IPS-20b (cell line): ENCODE data around the gene PDXK.

Experiments
- H3K27ac ChIP-seq: one replicate; pipeline ENCODE4 v1.5.1; 2013; ENCODE audit warnings: low read length
- H3K27me3 ChIP-seq: 2 replicates; pipeline ENCODE4 v1.6.1; 2013; ENCODE audit warnings: mild to moderate bottlenecking, low read length, inconsistent platforms; ENCODE audit not compliant: insufficient read depth
- H3K36me3 ChIP-seq: 2 replicates; pipeline ENCODE4 v1.6.1; 2013; ENCODE audit warnings: low read depth, mild to moderate bottlenecking, inconsistent platforms, low read length, moderate library complexity; ENCODE audit not compliant: insufficient read depth
- H3K4me1 ChIP-seq: 2 replicates; pipeline ENCODE4 v1.6.1; 2013; ENCODE audit warnings: mild to moderate bottlenecking, control low read depth, inconsistent platforms, low read length, moderate library complexity; ENCODE audit not compliant: insufficient read depth
- H3K4me3 ChIP-seq: 2 replicates; pipeline ENCODE4 v1.5.1; 2013; ENCODE audit warnings: mild to moderate bottlenecking, low read length, inconsistent platforms
- H3K9ac ChIP-seq: 2 replicates; pipeline ENCODE4 v1.6.1; 2013; ENCODE audit warnings: low read depth, mild to moderate bottlenecking, inconsistent platforms, low read length, moderate library complexity
- H3K9me3 ChIP-seq: 2 replicates; pipeline ENCODE4 v1.6.1; 2013; ENCODE audit warnings: mild to moderate bottlenecking, low read depth, low read length, inconsistent platforms; ENCODE audit not compliant: insufficient read depth

The PDXK gene

DNA sequence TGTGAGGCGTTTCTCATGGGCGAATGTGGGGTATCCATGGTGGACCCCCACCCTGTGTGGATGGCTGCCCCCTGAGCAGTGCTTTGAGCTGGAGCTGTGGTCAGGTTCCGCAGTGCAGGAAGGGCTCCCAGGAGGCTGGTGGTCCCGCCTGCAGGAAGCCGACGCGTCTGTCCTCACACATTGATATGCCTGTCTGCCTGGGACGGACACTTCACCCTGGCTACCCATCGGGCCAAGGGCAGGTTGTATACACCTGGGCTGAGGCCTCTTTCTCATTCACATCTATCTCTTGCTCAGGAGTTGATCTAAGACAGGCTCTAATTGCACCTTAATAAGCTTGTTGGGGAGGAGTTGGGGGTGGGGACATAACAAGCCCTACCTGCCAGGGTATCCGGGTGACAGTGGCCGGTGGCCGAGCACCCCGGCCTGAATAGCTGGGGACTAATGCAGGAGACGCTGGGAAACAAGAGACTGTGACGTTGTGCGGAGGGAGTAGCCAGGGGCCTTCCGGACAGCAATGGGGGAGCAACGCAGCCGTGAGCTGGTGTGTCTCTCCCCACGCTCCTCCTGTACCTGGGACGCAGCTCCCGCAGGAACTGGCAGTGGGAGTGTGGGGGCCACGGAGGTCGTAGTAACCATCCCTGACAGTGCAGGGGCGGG lies 21.7 kb downstream of the PDXK start:
- H3K4me1 ChIP-seq, result no peaks in the 10 kb centered on the region
- H3K36me3 ChIP-seq, result peaks cover 17% of the 10 kb centered on the region
- H3K27ac ChIP-seq, result no peak overlapping the region
- no peak overlapping the region for H3K4me3 ChIP-seq
- H3K27me3 ChIP-seq, result no peaks in the 10 kb centered on the region
- no peak overlapping the region for H3K9ac ChIP-seq
- no peaks in the 10 kb centered on the region for H3K9me3 ChIP-seq

DNA sequence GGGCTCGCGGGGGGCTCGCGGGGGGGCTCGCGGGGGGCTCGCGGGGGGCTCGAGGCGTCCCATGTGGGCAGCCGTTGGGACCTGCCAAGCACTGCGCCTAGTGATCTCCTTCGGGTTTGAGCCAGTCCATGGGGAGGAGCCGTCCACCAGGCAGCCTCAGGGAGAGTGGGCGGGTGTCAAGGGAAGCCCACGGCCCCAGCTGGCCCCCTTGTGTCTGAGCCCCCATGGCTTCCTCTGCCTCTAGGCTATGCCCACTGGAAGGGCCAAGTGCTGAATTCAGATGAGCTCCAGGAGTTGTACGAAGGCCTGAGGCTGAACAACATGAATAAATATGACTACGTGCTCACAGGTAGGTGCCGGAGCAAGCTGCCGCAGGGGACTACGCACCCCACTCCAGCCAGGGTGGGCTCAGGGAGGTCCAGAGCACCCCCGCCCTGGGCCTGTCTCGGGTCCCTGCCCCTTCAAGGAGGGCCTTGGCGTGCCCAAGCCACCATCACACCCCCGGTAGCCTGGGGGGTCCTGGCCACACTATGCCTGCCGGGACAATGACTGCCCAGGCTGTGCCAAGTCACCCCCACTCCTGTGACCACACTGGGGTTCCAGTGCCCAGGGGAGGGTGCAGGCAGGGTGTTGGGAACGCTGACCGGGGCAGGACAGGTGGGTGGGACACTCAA lies 22.6 kb downstream of the PDXK start:
- H3K27ac ChIP-seq, result no peak overlapping the region
- H3K36me3 ChIP-seq, result peaks cover 27% of the 10 kb centered on the region
- no peaks in the 10 kb centered on the region for H3K4me1 ChIP-seq
- H3K9ac ChIP-seq, result no peak overlapping the region
- no peak overlapping the region for H3K4me3 ChIP-seq
- no peaks in the 10 kb centered on the region for H3K27me3 ChIP-seq
- H3K9me3 ChIP-seq, result no peaks in the 10 kb centered on the region

DNA sequence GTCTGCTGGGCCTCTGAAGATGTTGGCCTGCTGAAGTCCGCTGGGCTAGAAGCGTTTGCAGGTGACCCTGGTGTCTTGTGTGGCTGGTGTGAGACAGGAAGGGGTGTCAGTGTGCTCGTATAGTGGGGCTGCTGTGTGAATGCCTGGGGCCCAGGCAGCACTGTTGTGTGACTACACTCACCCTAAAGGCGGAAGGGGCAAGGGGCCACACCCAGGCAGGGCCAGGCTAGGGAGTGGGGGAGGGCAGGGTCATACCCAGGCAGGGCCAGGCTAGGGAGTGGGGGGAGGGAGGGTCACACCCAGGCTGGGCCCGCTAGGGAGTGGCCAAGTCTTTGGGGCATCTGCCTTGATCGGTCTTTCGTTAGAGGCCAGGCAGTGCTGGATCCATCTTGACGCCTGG lies 25.0 kb downstream of the PDXK start:
- Histone ChIP-seq H3K27me3 (no peaks in the 10 kb centered on the region), H3K27ac (no peak overlapping the region), H3K4me3 (no peak overlapping the region), H3K9ac (no peak overlapping the region), H3K4me1 (no peaks in the 10 kb centered on the region), H3K9me3 (no peaks in the 10 kb centered on the region), H3K36me3 (peaks cover 33% of the 10 kb centered on the region)

DNA sequence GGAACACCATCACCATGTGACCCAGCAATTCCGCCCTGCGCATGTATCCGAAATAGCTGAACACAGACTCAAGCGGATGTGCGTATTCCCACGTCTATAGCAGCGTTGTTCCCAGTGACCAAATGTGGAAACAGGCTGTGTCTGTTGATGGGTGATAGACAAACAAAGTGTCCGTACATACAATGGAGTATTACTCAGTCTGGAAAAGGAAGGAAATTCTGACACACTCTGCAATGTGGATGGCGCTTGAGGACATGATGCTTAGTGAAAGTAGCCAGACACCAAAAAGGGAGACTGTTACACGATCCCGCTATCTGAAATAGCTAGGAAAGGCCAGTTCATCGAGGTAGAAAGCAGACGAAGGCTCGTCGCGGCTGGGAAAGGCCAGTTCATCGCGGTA lies 25.8 kb downstream of the PDXK start:
- no peak overlapping the region for H3K27ac ChIP-seq
- no peaks in the 10 kb centered on the region for H3K4me1 ChIP-seq
- H3K27me3 ChIP-seq, result no peaks in the 10 kb centered on the region
- H3K9ac ChIP-seq, result no peak overlapping the region
- H3K9me3 ChIP-seq, result no peaks in the 10 kb centered on the region
- no peak overlapping the region for H3K4me3 ChIP-seq
- H3K36me3 ChIP-seq, result peaks cover 33% of the 10 kb centered on the region

DNA sequence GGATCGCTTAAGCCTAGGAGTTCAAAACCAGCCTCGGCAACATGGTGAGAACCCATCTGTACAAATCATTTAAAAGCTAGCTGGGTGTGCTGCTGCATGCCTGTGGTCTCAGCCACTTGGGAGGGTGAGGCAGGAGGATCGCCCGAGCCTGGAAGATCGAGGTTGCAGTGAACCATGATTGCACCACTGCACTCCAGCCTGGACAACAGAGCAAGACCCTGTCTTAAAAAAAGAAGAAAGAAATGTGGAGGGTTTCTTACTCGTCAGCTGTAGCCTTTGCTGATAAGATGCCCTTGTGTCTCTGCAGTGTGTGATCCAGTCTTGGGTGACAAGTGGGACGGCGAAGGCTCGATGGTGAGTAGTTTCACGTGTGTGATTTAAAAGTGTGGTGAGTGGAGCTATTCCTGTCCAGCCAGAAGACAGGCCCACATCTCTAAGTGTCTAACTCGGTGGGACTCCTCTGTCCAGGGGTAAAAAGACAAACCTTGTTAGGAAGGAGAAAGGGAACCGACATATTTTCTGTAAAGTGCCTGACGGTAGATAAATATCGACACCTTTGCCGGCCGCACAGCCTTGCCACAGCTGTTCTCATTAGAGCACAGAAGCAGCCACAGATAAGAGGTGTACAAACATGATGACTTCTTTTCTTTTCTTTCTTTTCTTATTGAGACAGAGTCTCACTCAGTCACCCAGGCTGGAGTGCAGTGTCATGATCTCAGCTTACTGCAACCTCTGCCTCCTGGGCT lies 27.0 kb downstream of the PDXK start:
- Histone ChIP-seq H3K4me1 (no peaks in the 10 kb centered on the region), H3K9me3 (no peaks in the 10 kb centered on the region), H3K36me3 (peaks cover 41% of the 10 kb centered on the region), H3K9ac (no peak overlapping the region), H3K27ac (no peak overlapping the region), H3K4me3 (no peak overlapping the region), H3K27me3 (no peaks in the 10 kb centered on the region)

DNA sequence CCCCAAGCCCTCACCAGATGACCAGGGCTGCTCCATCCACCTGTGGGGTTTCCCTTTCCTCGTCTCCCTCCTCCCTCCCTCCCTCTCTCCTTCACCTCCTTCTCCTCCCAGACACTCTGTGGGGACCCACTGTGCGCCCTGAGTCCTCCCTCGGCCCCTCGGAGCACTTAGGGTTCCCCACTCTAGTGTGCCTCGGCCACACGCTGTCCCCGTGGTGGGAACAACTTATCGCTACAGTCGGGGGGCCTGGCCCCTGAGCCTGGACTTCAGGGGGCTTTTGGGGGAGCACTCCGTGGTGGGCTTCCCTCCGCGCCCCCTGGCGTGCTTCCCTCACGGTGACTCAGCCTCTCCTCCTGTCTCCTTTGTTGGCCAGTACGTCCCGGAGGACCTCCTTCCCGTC lies 29.7 kb downstream of the PDXK start:
- Histone ChIP-seq H3K9ac (no peak overlapping the region), H3K4me3 (no peak overlapping the region), H3K4me1 (no peaks in the 10 kb centered on the region), H3K27me3 (no peaks in the 10 kb centered on the region), H3K36me3 (peaks cover 62% of the 10 kb centered on the region), H3K9me3 (no peaks in the 10 kb centered on the region), H3K27ac (no peak overlapping the region)

DNA sequence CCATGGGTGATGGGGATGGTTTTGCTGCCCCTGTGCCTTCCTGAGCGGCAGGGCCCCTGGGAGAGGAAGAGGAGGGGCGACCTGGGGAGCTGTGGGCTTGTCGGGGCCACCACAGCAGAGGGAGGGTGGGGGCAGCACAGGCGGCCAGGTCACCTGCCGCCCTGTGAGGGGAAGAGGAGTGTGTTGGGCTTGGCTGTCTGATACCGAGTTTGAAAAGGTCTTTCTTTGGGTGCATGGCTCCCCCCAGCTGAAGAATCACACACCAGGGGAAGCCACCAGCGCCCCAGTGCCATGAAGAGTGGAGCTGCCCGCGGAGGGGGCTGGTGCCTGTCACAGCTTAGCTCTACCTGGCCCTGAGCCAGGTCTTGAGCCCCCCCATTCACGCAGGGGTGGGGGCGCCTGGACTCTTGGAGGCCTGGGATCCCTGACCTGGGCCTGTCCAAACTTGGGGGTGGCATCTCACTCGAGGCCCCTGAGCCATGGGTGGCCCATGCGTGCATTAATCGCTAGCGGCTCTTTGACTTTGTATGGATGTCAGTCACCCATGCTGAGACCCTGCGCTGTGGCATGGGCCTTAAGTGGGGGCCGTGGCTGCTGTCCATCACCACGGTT lies 30.8 kb downstream of the PDXK start:
- H3K9me3 ChIP-seq, result no peaks in the 10 kb centered on the region
- H3K9ac ChIP-seq, result no peak overlapping the region
- no peaks in the 10 kb centered on the region for H3K27me3 ChIP-seq
- H3K4me1 ChIP-seq, result no peaks in the 10 kb centered on the region
- H3K27ac ChIP-seq, result no peak overlapping the region
- peaks cover 67% of the 10 kb centered on the region for H3K36me3 ChIP-seq
- H3K4me3 ChIP-seq, result no peak overlapping the region

DNA sequence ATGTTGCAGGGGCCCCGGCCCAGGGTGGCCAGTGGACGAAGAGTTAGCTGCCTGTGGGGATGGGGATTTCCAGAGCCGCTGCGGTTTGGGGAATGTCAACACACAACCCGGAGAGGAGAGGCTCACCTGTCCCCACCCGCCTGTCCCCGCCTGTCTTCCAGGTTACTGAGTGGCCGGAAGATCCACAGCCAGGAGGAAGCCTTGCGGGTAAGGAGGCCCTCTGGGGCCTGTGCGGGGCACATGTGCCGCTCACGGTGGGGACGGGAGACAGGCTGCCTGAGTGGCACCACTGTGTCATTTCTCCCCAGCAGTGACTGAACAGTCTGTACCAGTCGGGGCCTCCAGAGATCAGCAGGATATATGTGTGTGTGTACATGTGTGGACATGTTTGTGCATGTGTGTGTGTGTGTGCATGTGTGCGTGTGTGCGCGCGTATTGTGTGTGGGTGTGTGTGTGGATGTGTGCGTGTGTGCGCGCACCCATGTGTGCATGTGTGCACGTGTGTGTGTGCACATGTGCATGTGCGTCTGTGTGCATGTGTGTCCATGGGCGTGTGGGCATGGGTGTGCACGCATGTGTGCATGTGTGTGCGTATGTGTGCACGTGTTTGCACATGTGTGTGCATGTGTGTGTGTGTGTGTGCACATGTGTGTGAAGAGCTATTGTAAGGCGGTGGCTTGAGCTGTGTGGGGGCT lies 31.6 kb downstream of the PDXK start:
- Histone ChIP-seq H3K4me3 (no peak overlapping the region), H3K9me3 (no peaks in the 10 kb centered on the region), H3K4me1 (no peaks in the 10 kb centered on the region), H3K27me3 (no peaks in the 10 kb centered on the region), H3K27ac (no peak overlapping the region), H3K36me3 (peaks cover 70% of the 10 kb centered on the region), H3K9ac (no peak overlapping the region)

DNA sequence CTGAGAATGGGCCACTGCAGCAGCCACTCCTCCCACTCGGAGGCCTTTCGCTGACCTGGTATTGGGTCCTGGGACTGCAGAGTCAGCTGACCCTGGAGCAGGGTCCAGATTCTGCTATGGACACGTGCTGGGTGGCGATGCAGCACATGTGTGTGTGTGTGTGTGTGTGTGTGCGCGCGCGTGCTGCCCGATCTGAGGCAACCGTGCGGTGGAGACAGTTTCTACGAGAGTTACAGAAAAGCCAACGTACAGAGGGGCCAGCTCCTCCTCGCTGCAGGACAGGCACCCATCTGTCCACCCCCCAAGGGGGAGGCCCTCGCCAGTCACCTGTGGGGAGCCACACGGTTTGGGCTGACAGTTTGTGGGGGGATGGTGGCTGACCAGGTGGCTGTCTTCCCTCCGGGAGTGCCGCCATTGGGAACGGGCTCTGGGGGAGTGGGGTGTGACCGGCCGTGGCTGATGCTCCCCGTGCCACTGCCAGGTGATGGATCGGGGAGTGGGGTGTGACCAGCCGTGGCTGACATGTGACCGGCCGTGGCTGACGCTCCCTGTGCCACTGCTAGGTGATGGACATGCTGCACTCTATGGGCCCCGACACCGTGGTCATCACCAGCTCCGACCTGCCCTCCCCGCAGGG lies 33.1 kb downstream of the PDXK start:
- Histone ChIP-seq H3K27ac (no peak overlapping the region), H3K4me3 (no peak overlapping the region), H3K27me3 (no peaks in the 10 kb centered on the region), H3K9ac (no peak overlapping the region), H3K4me1 (no peaks in the 10 kb centered on the region), H3K9me3 (no peaks in the 10 kb centered on the region), H3K36me3 (peaks cover 70% of the 10 kb centered on the region)

DNA sequence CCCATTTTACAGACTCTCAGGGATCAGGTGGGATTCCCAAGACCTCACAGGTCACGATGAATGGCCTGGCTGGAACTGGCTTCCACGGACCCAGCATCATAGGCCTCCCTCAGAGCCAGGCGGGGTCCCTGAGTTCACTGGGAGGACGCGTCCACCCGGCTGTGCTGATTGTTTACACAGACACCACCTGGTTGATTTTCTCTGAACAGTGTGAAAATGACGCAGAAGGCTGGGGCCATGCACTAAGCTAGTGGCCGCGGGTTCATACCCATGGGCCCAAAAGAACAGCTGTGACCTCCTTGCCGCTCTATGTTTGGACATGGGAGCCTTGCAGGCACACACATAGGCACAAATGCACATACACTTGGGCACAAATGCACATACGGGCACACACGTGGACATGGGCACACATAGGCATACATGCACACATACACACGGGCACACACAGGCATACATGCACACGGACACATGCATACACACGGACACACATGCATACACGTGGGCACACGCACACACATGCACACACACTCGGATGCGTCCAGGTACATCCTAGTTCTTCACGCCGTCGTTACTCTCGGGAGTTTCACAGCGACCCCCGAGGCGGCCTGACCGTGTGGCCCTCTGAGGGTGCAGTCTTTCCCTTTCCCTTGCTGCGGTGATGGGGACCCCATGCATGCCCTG lies 34.0 kb downstream of the PDXK start:
- H3K36me3 ChIP-seq, result peaks cover 68% of the 10 kb centered on the region
- no peak overlapping the region for H3K4me3 ChIP-seq
- no peaks in the 10 kb centered on the region for H3K27me3 ChIP-seq
- no peaks in the 10 kb centered on the region for H3K9me3 ChIP-seq
- H3K4me1 ChIP-seq, result no peaks in the 10 kb centered on the region
- no peak overlapping the region for H3K27ac ChIP-seq
- no peak overlapping the region for H3K9ac ChIP-seq

DNA sequence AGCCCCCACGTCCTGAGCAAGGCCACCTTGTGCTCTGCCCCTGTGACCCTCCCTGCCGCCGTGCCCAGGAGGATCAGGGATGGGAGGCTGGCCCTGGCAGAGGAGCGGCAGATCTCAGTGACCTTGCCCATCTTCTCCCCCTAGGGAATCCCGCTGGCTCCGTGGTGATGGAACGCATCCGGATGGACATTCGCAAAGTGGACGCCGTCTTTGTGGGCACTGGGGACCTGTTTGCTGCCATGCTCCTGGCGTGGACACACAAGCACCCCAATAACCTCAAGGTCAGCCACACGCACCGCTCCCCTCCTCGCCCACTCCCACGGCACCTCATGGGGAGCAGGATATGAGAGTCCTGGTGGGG lies 34.5 kb downstream of the PDXK start:
- Histone ChIP-seq H3K9ac (no peak overlapping the region), H3K27me3 (no peaks in the 10 kb centered on the region), H3K4me3 (no peak overlapping the region), H3K36me3 (peaks cover 70% of the 10 kb centered on the region), H3K27ac (no peak overlapping the region), H3K4me1 (no peaks in the 10 kb centered on the region), H3K9me3 (no peaks in the 10 kb centered on the region)
